ENCODE results near the gene MBNL1. TPM values are rescaled to one million over a fixed set of nuclear protein-coding genes. Genes with fewer than 3 reads are reported as not detected.

MBNL1 gene
- total RNA-seq, 1 experiment from 2014 or later = 200 TPM

DNA sequence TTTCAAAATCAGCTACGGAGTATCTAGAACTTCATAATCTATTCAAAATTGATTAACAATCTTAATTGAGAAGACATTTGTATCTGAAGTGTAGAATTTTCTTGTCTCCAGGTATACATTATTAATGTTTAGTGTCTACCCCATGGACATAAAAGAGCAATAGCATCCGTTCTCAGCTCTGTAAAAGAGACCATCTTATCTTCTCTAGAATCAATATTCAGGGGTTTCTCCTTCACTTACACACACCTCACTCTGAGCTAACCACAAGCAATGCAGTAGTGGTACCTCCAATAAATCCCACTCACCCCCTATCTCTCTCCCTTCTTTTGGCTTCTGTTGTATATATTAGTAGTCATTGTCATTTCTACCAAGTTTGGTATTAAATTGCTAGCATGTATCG is 16.2 kb downstream of the MBNL1 start:
- ChIA-PET POLR2A (interaction anchor here (1.7 kb wide), 1 partner anchor 16 kb away, joined by 3 read pairs; the partner anchor contains the start of gene MBNL1), CTCF (no interaction called here), RAD21 (ENCODE audit: low non-redundant PET in 1 of 2, low total read pairs in 2 of 2, uncharacterized antibody in 2 of 2, unreplicated experiment in 2 of 2) (no interaction called here)
- Histone ChIP-seq H3K4me3 (replicated peaks in 1 of 2; ENCODE audit: low read depth in 1 of 2, low read length in 2 of 2) (no peak overlapping the region), H3K27ac (ENCODE audit: low read depth, low read length) (no peak overlapping the region), H3K36me3 (ENCODE audit: control insufficient read depth in 1 of 2, insufficient read depth in 2 of 2, low read length in 2 of 2) (no peaks in the 10 kb centered on the region), H3K27me3 (ENCODE audit: insufficient read depth, low read length) (no peaks in the 10 kb centered on the region), H3K9me3 (ENCODE audit: control insufficient read depth in 1 of 2, insufficient read depth in 1 of 2, low read depth in 1 of 2, low read length in 2 of 2) (no peaks in the 10 kb centered on the region), H2AFZ (ENCODE audit: low read depth, low read length, poor library complexity, severe bottlenecking) (no peak overlapping the region), H3K4me1 (ENCODE audit: control insufficient read depth in 1 of 2, insufficient read depth in 2 of 2, low read length in 2 of 2) (peaks cover 35 to 43% of the 10 kb centered on the region in 2 experiments), H4K20me1 (ENCODE audit: insufficient read depth) (peaks cover 26% of the 10 kb centered on the region; the same call in 1 of the 2 replicates), H3K4me2 (ENCODE audit: low read length) (no peak overlapping the region), H3K9ac (ENCODE audit: low read length) (no peak overlapping the region), H3K9me2 (ENCODE audit: insufficient read depth) (no peaks in the 10 kb centered on the region), H3K79me2 (ENCODE audit: insufficient read depth, low read length) (peaks cover 97% of the 10 kb centered on the region)
- intact Hi-C loops (cut with micrococcal nuclease) = no loop called here
- BruUV-seq (replicated peaks) = no TSS peak
- no peak for ATAC-seq
- DNase-seq (ENCODE audit: low read depth, low spot score) = no peak
- no peak for TF ChIP-seq ELF1 (IDR thresholded peaks at IDR 0.05; ENCODE audit: borderline replicate concordance, low read depth)
- TF ChIP-seq ZNF274 (IDR thresholded peaks at IDR 0.05; ENCODE audit: low read depth, low read length) = no peak
- TF ChIP-seq, protein P1, sequence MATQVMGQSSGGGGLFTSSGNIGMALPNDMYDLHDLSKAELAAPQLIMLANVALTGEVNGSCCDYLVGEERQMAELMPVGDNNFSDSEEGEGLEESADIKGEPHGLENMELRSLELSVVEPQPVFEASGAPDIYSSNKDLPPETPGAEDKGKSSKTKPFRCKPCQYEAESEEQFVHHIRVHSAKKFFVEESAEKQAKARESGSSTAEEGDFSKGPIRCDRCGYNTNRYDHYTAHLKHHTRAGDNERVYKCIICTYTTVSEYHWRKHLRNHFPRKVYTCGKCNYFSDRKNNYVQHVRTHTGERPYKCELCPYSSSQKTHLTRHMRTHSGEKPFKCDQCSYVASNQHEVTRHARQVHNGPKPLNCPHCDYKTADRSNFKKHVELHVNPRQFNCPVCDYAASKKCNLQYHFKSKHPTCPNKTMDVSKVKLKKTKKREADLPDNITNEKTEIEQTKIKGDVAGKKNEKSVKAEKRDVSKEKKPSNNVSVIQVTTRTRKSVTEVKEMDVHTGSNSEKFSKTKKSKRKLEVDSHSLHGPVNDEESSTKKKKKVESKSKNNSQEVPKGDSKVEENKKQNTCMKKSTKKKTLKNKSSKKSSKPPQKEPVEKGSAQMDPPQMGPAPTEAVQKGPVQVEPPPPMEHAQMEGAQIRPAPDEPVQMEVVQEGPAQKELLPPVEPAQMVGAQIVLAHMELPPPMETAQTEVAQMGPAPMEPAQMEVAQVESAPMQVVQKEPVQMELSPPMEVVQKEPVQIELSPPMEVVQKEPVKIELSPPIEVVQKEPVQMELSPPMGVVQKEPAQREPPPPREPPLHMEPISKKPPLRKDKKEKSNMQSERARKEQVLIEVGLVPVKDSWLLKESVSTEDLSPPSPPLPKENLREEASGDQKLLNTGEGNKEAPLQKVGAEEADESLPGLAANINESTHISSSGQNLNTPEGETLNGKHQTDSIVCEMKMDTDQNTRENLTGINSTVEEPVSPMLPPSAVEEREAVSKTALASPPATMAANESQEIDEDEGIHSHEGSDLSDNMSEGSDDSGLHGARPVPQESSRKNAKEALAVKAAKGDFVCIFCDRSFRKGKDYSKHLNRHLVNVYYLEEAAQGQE (IDR thresholded peaks at IDR 0.05; ENCODE audit: low read depth) = no peak
- TF ChIP-seq POLR2AphosphoS5 (IDR thresholded peaks at IDR 0.05; ENCODE audit: low read depth, low read length) = no peak
- TF ChIP-seq EGR1 (IDR thresholded peaks at IDR 0.05; ENCODE audit: low read depth) = no peak
- TF ChIP-seq RAD21 (IDR thresholded peaks at IDR 0.05; ENCODE audit: low read depth) = no peak
- TF ChIP-seq CBX3 (IDR thresholded peaks at IDR 0.05; ENCODE audit: low read depth) = no peak
- no peak for TF ChIP-seq EZH2phosphoT487 (IDR thresholded peaks at IDR 0.05; ENCODE audit: borderline replicate concordance)
- TF ChIP-seq FOSL1 (IDR thresholded peaks at IDR 0.05; ENCODE audit: low read depth) = no peak
- TF ChIP-seq TCF7L2 (IDR thresholded peaks at IDR 0.05; ENCODE audit: borderline replicate concordance, extremely low read depth, insufficient read depth, insufficient read length) = no peak
- TF ChIP-seq YY1 (IDR thresholded peaks at IDR 0.05; ENCODE audit: extremely low read depth, insufficient replicate concordance, low read depth, low read length) = no peak
- no peak for TF ChIP-seq JUND (IDR thresholded peaks at IDR 0.05)
- TF ChIP-seq CEBPB (IDR thresholded peaks at IDR 0.05; ENCODE audit: low read depth) = no peak
- TF ChIP-seq POLR2A (IDR thresholded peaks at IDR 0.05; ENCODE audit: borderline replicate concordance, extremely low read depth, insufficient read depth, insufficient read length) = no peak
- TF ChIP-seq SIN3A (IDR thresholded peaks at IDR 0.05; ENCODE audit: low read depth) = no peak
